Measurements from ENCODE around the gene PRSS22. TPM values are rescaled to one million over a fixed set of nuclear protein-coding genes. Genes with fewer than 3 reads are reported as not detected.
"Not testable (repeated sequence)": the region's sequence is repeated elsewhere in the genome, so short reads cannot be mapped to it uniquely, and the experiment has no call there.

The PRSS22 gene
- total RNA-seq (2014; rRNA removed; shearing (Covaris generic)) (2.0 and 4.6 TPM in 2 replicates), polyA plus RNA-seq (2016; fragmentation: Nextera tagmentation; extraction: Ambion mirVana) (1.3 and 2.1 TPM in 2 replicates)
- long read RNA-seq: 0 reads

GRCh38 chr16:2857451-2858244, at the start of gene PRSS22:
TSS of gene PRSS22 (minus strand) at chr16:2858170. CDS start at chr16:2858104, 66 bp downstream.
- Histone ChIP-seq H3K4me2 (peak within 1 kb of the TSS; percentile 90), H3K79me2 (replicated peaks; ENCODE audit: insufficient read depth) (no peaks in the 10 kb centered on the region), H3K4me1 (ENCODE audit: insufficient read depth) (peaks cover 3% of the 10 kb centered on the region; the same call in 1 of the 2 replicates), H3K9me2 (ENCODE audit: insufficient read depth) (no peaks in the 10 kb centered on the region), H3K27me3 (ENCODE audit: insufficient read depth) (peaks cover 16% of the 10 kb centered on the region), H4K20me1 (replicated peaks; ENCODE audit: insufficient read depth) (no peaks in the 10 kb centered on the region), H3F3A (replicated peaks; ENCODE audit: low read depth) (no peaks in the 10 kb centered on the region), H3K27ac (ENCODE audit: low read depth) (no peak within 1 kb of the TSS), H3K36me3 (ENCODE audit: insufficient read depth) (no peaks in the 10 kb centered on the region), H3K4me3 (peak within 1 kb of the TSS; percentile 68), H2AFZ (peak within 1 kb of the TSS; percentile 94)
- Mint-ChIP-seq H3K9me3 (peaks cover 25% of the 10 kb centered on the region), H3K36me3 (ENCODE audit: low read depth) (peaks cover 13% of the 10 kb centered on the region), H3K4me1 (peaks cover 3% of the 10 kb centered on the region), H3K27ac (no peak within 1 kb of the TSS), H3K4me3 (peak within 1 kb of the TSS; percentile 81), H3K27me3 (ENCODE audit: insufficient read depth, low read depth, poor library complexity) (peaks cover 19% of the 10 kb centered on the region)
- TF ChIP-seq STAT1 (IDR thresholded peaks at IDR 0.05; ENCODE audit: unreplicated experiment): no peak
- 0 out of 2 replicates have a peak, but pooled peaks have one; percentile 28 for TF ChIP-seq CREB1 (CRISPR knock-in tag; IDR thresholded peaks at IDR 0.05; ENCODE audit: low read depth)
- ATAC-seq (peak; percentile 67), DNase-seq (ENCODE audit: low spot score) (peak; percentile 80)

- H3K79me2 ChIP-seq (replicated peaks; ENCODE audit: insufficient read depth); H4K20me1 ChIP-seq (replicated peaks; ENCODE audit: insufficient read depth); H3K4me3 ChIP-seq; H3K36me3 ChIP-seq (ENCODE audit: insufficient read depth); H3K4me3 Mint-ChIP-seq; H3F3A ChIP-seq (replicated peaks; ENCODE audit: low read depth); H3K9me3 Mint-ChIP-seq; H3K9me2 ChIP-seq (ENCODE audit: insufficient read depth); ATAC-seq; H2AFZ ChIP-seq; H3K36me3 Mint-ChIP-seq (ENCODE audit: low read depth); H3K4me1 ChIP-seq (ENCODE audit: insufficient read depth); H3K4me2 ChIP-seq; H3K27me3 ChIP-seq (ENCODE audit: insufficient read depth); H3K27ac ChIP-seq (ENCODE audit: low read depth): not testable (repeated sequence)
- Mint-ChIP-seq H3K27me3 (ENCODE audit: insufficient read depth, low read depth, poor library complexity) (peaks cover 20% of the 10 kb centered on the region), H3K4me1 (peaks cover 21% of the 10 kb centered on the region), H3K27ac (peak overlapping the region; percentile 43; the same call in 1 of the 2 replicates)
- DNase-seq (ENCODE audit: low spot score): peak; percentile 70
- TF ChIP-seq, protein P1, sequence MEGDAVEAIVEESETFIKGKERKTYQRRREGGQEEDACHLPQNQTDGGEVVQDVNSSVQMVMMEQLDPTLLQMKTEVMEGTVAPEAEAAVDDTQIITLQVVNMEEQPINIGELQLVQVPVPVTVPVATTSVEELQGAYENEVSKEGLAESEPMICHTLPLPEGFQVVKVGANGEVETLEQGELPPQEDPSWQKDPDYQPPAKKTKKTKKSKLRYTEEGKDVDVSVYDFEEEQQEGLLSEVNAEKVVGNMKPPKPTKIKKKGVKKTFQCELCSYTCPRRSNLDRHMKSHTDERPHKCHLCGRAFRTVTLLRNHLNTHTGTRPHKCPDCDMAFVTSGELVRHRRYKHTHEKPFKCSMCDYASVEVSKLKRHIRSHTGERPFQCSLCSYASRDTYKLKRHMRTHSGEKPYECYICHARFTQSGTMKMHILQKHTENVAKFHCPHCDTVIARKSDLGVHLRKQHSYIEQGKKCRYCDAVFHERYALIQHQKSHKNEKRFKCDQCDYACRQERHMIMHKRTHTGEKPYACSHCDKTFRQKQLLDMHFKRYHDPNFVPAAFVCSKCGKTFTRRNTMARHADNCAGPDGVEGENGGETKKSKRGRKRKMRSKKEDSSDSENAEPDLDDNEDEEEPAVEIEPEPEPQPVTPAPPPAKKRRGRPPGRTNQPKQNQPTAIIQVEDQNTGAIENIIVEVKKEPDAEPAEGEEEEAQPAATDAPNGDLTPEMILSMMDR (conservative IDR thresholded peaks at IDR 0.05; ENCODE audit: low read depth in 2 of 2): peak; percentile 39 to 69
- TF ChIP-seq CREB1 (CRISPR knock-in tag; IDR thresholded peaks at IDR 0.05; ENCODE audit: low read depth): peak; percentile 31; the same call in 1 of the 2 replicates
Measured at GRCh38 chr16:2907084-2907753, 49.2 kb upstream of the PRSS22 start.

- Histone ChIP-seq H3K79me2 (replicated peaks; ENCODE audit: insufficient read depth) (no peaks in the 10 kb centered on the region), H3K36me3 (ENCODE audit: insufficient read depth) (no peaks in the 10 kb centered on the region), H4K20me1 (replicated peaks; ENCODE audit: insufficient read depth) (no peaks in the 10 kb centered on the region), H3K4me1 (ENCODE audit: insufficient read depth) (peaks cover 1% of the 10 kb centered on the region), H3K4me2 (peak overlapping the region; percentile 66; the same call in 1 of the 2 replicates), H3K27me3 (ENCODE audit: insufficient read depth) (no peaks in the 10 kb centered on the region), H3K27ac (ENCODE audit: low read depth) (0 out of 2 replicates have a peak overlapping the region, but pooled peaks have one; percentile 75), H3K4me3 (peak overlapping the region; percentile 38; the same call in 1 of the 2 replicates), H3F3A (replicated peaks; ENCODE audit: low read depth) (peaks cover 7% of the 10 kb centered on the region; the same call in 1 of the 2 replicates), H2AFZ (no peak overlapping the region; the same call in 1 of the 2 replicates), H3K9me2 (ENCODE audit: insufficient read depth) (no peaks in the 10 kb centered on the region)
- DNase-seq (ENCODE audit: low spot score) (no peak), ATAC-seq (peak; percentile 78)
- no peaks in the 10 kb centered on the region for H3K36me3 Mint-ChIP-seq (ENCODE audit: low read depth)
- peaks cover 10% of the 10 kb centered on the region for H3K9me3 Mint-ChIP-seq
- peaks cover 17% of the 10 kb centered on the region for H3K4me1 Mint-ChIP-seq
- 0 out of 2 replicates have a peak, but pooled peaks have one; percentile 27 for TF ChIP-seq CREB1 (CRISPR knock-in tag; IDR thresholded peaks at IDR 0.05; ENCODE audit: low read depth)
- no peak for TF ChIP-seq EZH2 (IDR thresholded peaks at IDR 0.05; ENCODE audit: low read depth, unreplicated experiment)
- H3K27me3 Mint-ChIP-seq (ENCODE audit: insufficient read depth, low read depth, poor library complexity): peaks cover 17% of the 10 kb centered on the region
- peak overlapping the region; percentile 61 for H3K4me3 Mint-ChIP-seq
- H3K27ac Mint-ChIP-seq: peak overlapping the region; percentile 91
Measured at GRCh38 chr16:2905988-2906387, 48.0 kb upstream of the PRSS22 start.

All from GM23338 (cell line).